HEK293 (cell line): ENCODE measurements around the gene SETMAR.
"Not testable (repeated sequence)": the region's sequence is repeated elsewhere in the genome, so short reads cannot be mapped to it uniquely, and the experiment has no call there.

ENCODE experiments used
- CTCF ChIA-PET: fragments of 350-600 bp; formaldehyde crosslinking; extraction: SDS; loops from one replicate; lab custom pipeline; 2021; ENCODE audit warnings: antibody characterized with exemption; lab: Yijun Ruan, JAX
- POLR2A ChIA-PET: fragments of 300-600 bp; formaldehyde crosslinking; extraction: SDS; loops from one replicate; lab custom pipeline; 2020; ENCODE audit warnings: antibody characterized with exemption, inconsistent platforms; lab: Yijun Ruan, JAX
- H3K27ac ChIP-seq: fragments of 200-500 bp; sonication (Bioruptor generic); 2 replicates; pipeline ENCODE4 v1.5.1; 2014; ENCODE audit warnings: low read depth, low read length, control low read depth, inconsistent platforms; ENCODE audit errors: extremely low read depth
- H3K36me3 ChIP-seq, 2 experiments: fragments of 200-500 bp in 1 of 2; sonication (Bioruptor generic) in 1 of 2; 1 replicate in 1 of 2; 2 replicates in 1 of 2; pipeline ENCODE4 v1.5.1; 2014 to 2017; ENCODE audit warnings: inconsistent platforms in 2 of 2, low read length in 2 of 2; ENCODE audit not compliant: control insufficient read depth in 2 of 2, insufficient read depth in 1 of 2
- H3K4me1 ChIP-seq: fragments of 200-500 bp; sonication (Bioruptor generic); 2 replicates; pipeline ENCODE4 v1.5.1; 2014; ENCODE audit warnings: mild to moderate bottlenecking, low read length, inconsistent platforms; ENCODE audit not compliant: control insufficient read depth, insufficient read depth
- H3K4me3 ChIP-seq: 2 replicates; pipeline ENCODE4 v1.5.1; 2011; ENCODE audit warnings: low read depth, mild to moderate bottlenecking, control low read depth, low read length, moderate library complexity
- H3K9me3 ChIP-seq: fragments of 200-500 bp; sonication (Bioruptor generic); 2 replicates; pipeline ENCODE4 v1.5.1; 2014; ENCODE audit warnings: low read depth, low read length, inconsistent platforms; ENCODE audit not compliant: control insufficient read depth, insufficient read depth
- RBAK ChIP-seq: fragments of 450-650 bp; formaldehyde crosslinking; IDR thresholded peaks from 2 replicates; pipeline ENCODE4 v1.5.1; 2016; ENCODE audit warnings: missing biosample characterization, missing genetic modification characterization
- TCF7L2 ChIP-seq: IDR thresholded peaks from 2 replicates; pipeline ENCODE4 v1.6.1; 2011; ENCODE audit warnings: low read depth, mild to moderate bottlenecking, inconsistent platforms, low read length, moderate library complexity, borderline replicate concordance
- TRIM28 ChIP-seq: IDR thresholded peaks from 2 replicates; pipeline ENCODE4 v1.6.1; 2011; ENCODE audit warnings: low read length, control low read depth, borderline replicate concordance
- ZFHX2 ChIP-seq: fragments of 450-650 bp; formaldehyde crosslinking; conservative IDR thresholded peaks from 2 replicates; pipeline ENCODE4 v1.5.1; 2016; ENCODE audit warnings: missing biosample characterization, missing genetic modification characterization
- ZNF140 ChIP-seq: fragments of 450-650 bp; formaldehyde crosslinking; IDR thresholded peaks from 2 replicates; pipeline ENCODE4 v1.5.1; 2016; ENCODE audit warnings: missing biosample characterization, missing genetic modification characterization
- ZNF202 ChIP-seq: fragments of 450-650 bp; formaldehyde crosslinking; IDR thresholded peaks from 2 replicates; pipeline ENCODE4 v1.5.1; 2016; ENCODE audit warnings: missing biosample characterization, missing genetic modification characterization, borderline replicate concordance
- ZNF24 ChIP-seq: fragments of 450-650 bp; formaldehyde crosslinking; IDR thresholded peaks from 2 replicates; pipeline ENCODE4 v1.5.1; 2016; ENCODE audit warnings: missing biosample characterization, missing genetic modification characterization
- ZNF280C ChIP-seq: fragments of 450-650 bp; formaldehyde crosslinking; IDR thresholded peaks from 2 replicates; pipeline ENCODE4 v1.5.1; 2016; ENCODE audit warnings: missing biosample characterization, missing genetic modification characterization
- ZNF354C ChIP-seq: fragments of 450-650 bp; formaldehyde crosslinking; IDR thresholded peaks from 2 replicates; pipeline ENCODE4 v1.5.1; 2016; ENCODE audit warnings: missing biosample characterization, missing genetic modification characterization, low read depth, borderline replicate concordance
- ZNF37A ChIP-seq: fragments of 450-650 bp; IDR thresholded peaks from 2 replicates; pipeline ENCODE4 v1.5.1; 2018; ENCODE audit warnings: missing biosample characterization, missing genetic modification characterization
- ZNF398 ChIP-seq: fragments of 450-650 bp; formaldehyde crosslinking; IDR thresholded peaks from 2 replicates; pipeline ENCODE4 v1.5.1; 2017; ENCODE audit warnings: missing biosample characterization, missing genetic modification characterization
- ZNF558 ChIP-seq: fragments of 450-650 bp; formaldehyde crosslinking; IDR thresholded peaks from 2 replicates; pipeline ENCODE4 v1.5.1; 2016; ENCODE audit warnings: missing biosample characterization, missing genetic modification characterization
- ZNF571 ChIP-seq: fragments of 450-650 bp; formaldehyde crosslinking; IDR thresholded peaks from 2 replicates; pipeline ENCODE4 v1.5.0; 2017; ENCODE audit warnings: missing biosample characterization, missing genetic modification characterization
- ZNF580 ChIP-seq: fragments of 450-650 bp; formaldehyde crosslinking; IDR thresholded peaks from 2 replicates; pipeline ENCODE4 v1.5.1; 2016; ENCODE audit warnings: missing biosample characterization, missing genetic modification characterization
- ZNF624 ChIP-seq: fragments of 450-650 bp; formaldehyde crosslinking; IDR thresholded peaks from 2 replicates; pipeline ENCODE4 v1.5.1; 2017; ENCODE audit warnings: missing biosample characterization, missing genetic modification characterization
- ZNF626 ChIP-seq: fragments of 450-650 bp; sonication (Bioruptor Pico); formaldehyde crosslinking; IDR thresholded peaks from 2 replicates; pipeline ENCODE4 v1.5.1; 2018; ENCODE audit warnings: missing biosample characterization, missing genetic modification characterization, inconsistent platforms
- ZNF639 ChIP-seq: fragments of 450-650 bp; formaldehyde crosslinking; IDR thresholded peaks from 2 replicates; pipeline ENCODE4 v1.5.1; 2016; ENCODE audit warnings: missing biosample characterization, missing genetic modification characterization
- ZNF76 ChIP-seq: fragments of 450-650 bp; formaldehyde crosslinking; IDR thresholded peaks from 2 replicates; pipeline ENCODE4; 2016; ENCODE audit warnings: low read depth, missing biosample characterization, missing genetic modification characterization, borderline replicate concordance
- ZSCAN30 ChIP-seq: fragments of 450-650 bp; IDR thresholded peaks from 2 replicates; pipeline ENCODE4 v1.5.1; 2018; ENCODE audit warnings: missing biosample characterization, mild to moderate bottlenecking, missing genetic modification characterization, moderate library complexity

The SETMAR gene

GRCh38 chr3:4296454-4296853 lies 6.7 kb upstream of the SETMAR start:
- H3K36me3 ChIP-seq, H3K4me1 ChIP-seq, POLR2A ChIA-PET, H3K27ac ChIP-seq, H3K9me3 ChIP-seq, H3K4me3 ChIP-seq: not testable (repeated sequence)
- TF ChIP-seq ZFHX2 (tag by site-specific recombination) = peak; percentile 28; the same call in 1 of the 2 replicates
- CTCF ChIA-PET = interaction anchor here (1.1 to 2.0 kb wide), 3 partner anchors 9 to 1096 kb away, joined by 3 to 7 read pairs (median 4); no protein-coding TSS in a partner anchor

- Histone ChIP-seq H3K9me3 (no peaks in the 10 kb centered on the region), H3K36me3 (no peaks in the 10 kb centered on the region), H3K4me1 (no peaks in the 10 kb centered on the region), H3K4me3 (no peak overlapping the region), H3K27ac (no peak overlapping the region)
- CTCF ChIA-PET = interaction anchor here (1.7 to 2.0 kb wide), 2 partner anchors 10 to 336 kb away, joined by 4 to 7 read pairs; no protein-coding TSS in a partner anchor
- POLR2A ChIA-PET = no interaction called here
- TF ChIP-seq TRIM28 = no peak
- no peak for TF ChIP-seq ZSCAN30 (tag by site-specific recombination)
- TF ChIP-seq ZNF558 (tag by site-specific recombination) = no peak
- no peak for TF ChIP-seq ZNF626 (tag by site-specific recombination)
- no peak for TF ChIP-seq TCF7L2
Observed at GRCh38 chr3:4297486-4297885, 5.7 kb upstream of the SETMAR start.

GRCh38 chr3:4302747-4303146 lies 422 bp upstream of the SETMAR start:
- CTCF ChIA-PET = interaction anchor here (0.7 to 1.4 kb wide), 2 partner anchors 12 to 234 kb away, joined by 3 read pairs; no protein-coding TSS in a partner anchor
- no peaks in the 10 kb centered on the region for H3K4me1 ChIP-seq
- H3K9me3 ChIP-seq = no peaks in the 10 kb centered on the region
- POLR2A ChIA-PET = no interaction called here
- H3K27ac ChIP-seq = peak overlapping the region; percentile 80; the same call in 1 of the 2 replicates
- H3K36me3 ChIP-seq = peaks cover 0 to 11% of the 10 kb centered on the region in 2 experiments; a peak in 1 of 3 replicates
- TF ChIP-seq ZNF280C (no peak), ZNF571 (tag by site-specific recombination) (no peak), RBAK (tag by site-specific recombination) (no peak), ZNF140 (tag by site-specific recombination) (no peak), ZNF354C (tag by site-specific recombination) (no peak)
- H3K4me3 ChIP-seq = no peak overlapping the region

GRCh38 chr3:4305210-4305609 lies 2.0 kb downstream of the SETMAR start:
- H3K4me3 ChIP-seq, H3K27ac ChIP-seq, POLR2A ChIA-PET, H3K4me1 ChIP-seq, H3K9me3 ChIP-seq: not testable (repeated sequence)
- H3K36me3 ChIP-seq = peaks cover 0 to 13% of the 10 kb centered on the region in 2 experiments; a peak in 1 of 3 replicates
- CTCF ChIA-PET = interaction anchor here (0.8 kb wide), 1 partner anchor 329 kb away, joined by 6 read pairs; no protein-coding TSS in a partner anchor

GRCh38 chr3:4306091-4306490 lies 2.9 kb downstream of the SETMAR start:
- Histone ChIP-seq H3K4me3 (no peak overlapping the region), H3K4me1 (no peaks in the 10 kb centered on the region), H3K36me3 (peaks cover 0 to 13% of the 10 kb centered on the region in 2 experiments; a peak in 1 of 3 replicates), H3K9me3 (no peaks in the 10 kb centered on the region), H3K27ac (no peak overlapping the region)
- ChIA-PET CTCF (interaction anchor here (0.6 to 1.3 kb wide), 2 partner anchors 45 to 327 kb away, joined by 3 to 6 read pairs; no protein-coding TSS in a partner anchor), POLR2A (no interaction called here)
- no peak for TF ChIP-seq ZNF639 (tag by site-specific recombination)
- no peak for TF ChIP-seq ZNF202 (tag by site-specific recombination)
- TF ChIP-seq ZNF580 = no peak
- TF ChIP-seq ZNF37A (tag by site-specific recombination) = no peak
- TF ChIP-seq ZNF76 (tag by site-specific recombination) = no peak
- no peak for TF ChIP-seq ZNF398 (tag by site-specific recombination)
- TF ChIP-seq ZNF24 (tag by site-specific recombination) = no peak
- no peak for TF ChIP-seq ZNF624
